ENCODE results near the gene KLHL22.

DNA sequence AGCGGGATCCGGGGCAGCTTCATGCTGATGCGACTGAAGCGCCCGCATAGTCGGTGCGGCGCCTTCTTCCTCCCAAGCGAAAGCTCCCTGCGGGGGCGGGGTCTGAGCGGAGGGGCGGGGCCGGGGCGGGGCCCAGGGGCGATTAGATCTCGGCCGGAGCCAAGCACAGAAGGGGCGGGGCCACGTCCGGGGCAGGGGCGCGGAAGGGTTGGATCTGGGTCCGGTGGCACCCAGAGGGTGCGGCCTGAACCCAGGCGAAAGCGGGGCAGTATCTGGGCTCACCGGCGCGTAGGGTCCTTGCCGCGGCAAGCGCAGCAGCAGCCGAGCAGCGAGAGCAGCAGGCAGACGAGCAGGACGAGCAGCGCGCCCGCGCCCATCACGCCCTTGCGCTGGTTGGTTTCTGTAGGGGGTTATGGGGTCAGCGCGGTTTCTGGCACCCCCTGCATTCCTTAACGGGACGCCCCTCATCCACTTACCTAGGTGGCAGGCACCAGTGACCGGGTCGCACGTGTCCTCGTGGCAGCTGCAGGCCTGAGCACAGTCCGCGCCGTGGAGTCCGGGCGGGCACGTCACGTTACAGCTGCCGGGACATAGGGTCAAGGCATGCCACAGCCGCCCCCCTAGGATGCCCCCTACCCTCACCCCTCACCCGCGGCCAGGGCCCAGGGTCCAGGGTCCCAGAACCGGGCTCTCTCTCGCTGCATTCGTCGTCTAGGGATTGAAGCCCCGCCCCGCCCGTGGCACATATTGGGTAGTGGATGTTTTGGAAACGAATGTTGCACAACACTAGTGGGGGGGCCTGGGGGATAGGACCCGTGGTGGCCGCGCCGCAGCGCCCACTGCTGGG is 66.1 kb downstream of the KLHL22 start:
- TF ChIP-seq, protein P1, sequence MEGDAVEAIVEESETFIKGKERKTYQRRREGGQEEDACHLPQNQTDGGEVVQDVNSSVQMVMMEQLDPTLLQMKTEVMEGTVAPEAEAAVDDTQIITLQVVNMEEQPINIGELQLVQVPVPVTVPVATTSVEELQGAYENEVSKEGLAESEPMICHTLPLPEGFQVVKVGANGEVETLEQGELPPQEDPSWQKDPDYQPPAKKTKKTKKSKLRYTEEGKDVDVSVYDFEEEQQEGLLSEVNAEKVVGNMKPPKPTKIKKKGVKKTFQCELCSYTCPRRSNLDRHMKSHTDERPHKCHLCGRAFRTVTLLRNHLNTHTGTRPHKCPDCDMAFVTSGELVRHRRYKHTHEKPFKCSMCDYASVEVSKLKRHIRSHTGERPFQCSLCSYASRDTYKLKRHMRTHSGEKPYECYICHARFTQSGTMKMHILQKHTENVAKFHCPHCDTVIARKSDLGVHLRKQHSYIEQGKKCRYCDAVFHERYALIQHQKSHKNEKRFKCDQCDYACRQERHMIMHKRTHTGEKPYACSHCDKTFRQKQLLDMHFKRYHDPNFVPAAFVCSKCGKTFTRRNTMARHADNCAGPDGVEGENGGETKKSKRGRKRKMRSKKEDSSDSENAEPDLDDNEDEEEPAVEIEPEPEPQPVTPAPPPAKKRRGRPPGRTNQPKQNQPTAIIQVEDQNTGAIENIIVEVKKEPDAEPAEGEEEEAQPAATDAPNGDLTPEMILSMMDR (IDR thresholded peaks at IDR 0.05): no peak
- TF ChIP-seq POLR2A (IDR thresholded peaks at IDR 0.05): no peak
